ENCODE measurements around the gene PTBP3. TPM values are rescaled to one million over a fixed set of nuclear protein-coding genes. Genes with fewer than 3 reads are reported as not detected.

The PTBP3 gene
- total RNA-seq, 1 experiment from 2014 or later, result 141 TPM

- Histone ChIP-seq H3K4me2 (peak overlapping the region; percentile 82), H3F3A (ENCODE audit: insufficient read depth, low read depth) (peaks cover 58% of the 10 kb centered on the region), H3K9me2 (ENCODE audit: insufficient read depth) (no peaks in the 10 kb centered on the region), H3K36me3 (ENCODE audit: low read depth) (peaks cover 8% of the 10 kb centered on the region; the same call in 1 of the 2 replicates), H3K79me2 (ENCODE audit: low read depth) (peaks cover 74% of the 10 kb centered on the region), H2AFZ (no peak overlapping the region), H4K20me1 (ENCODE audit: insufficient read depth) (no peaks in the 10 kb centered on the region), H3K4me1 (replicated peaks; ENCODE audit: insufficient read depth) (peaks cover 89% of the 10 kb centered on the region), H3K27me3 (ENCODE audit: insufficient read depth, low read depth) (no peaks in the 10 kb centered on the region), H3K4me3 (peak overlapping the region; percentile 44; the same call in 1 of the 2 replicates), H3K9me3 (ENCODE audit: insufficient read depth, low read depth) (no peaks in the 10 kb centered on the region), H3K27ac (peak overlapping the region; percentile 98)
- DNase-seq, result peak; percentile 65 to 82
- ChIA-PET POLR2A (ENCODE audit: unreplicated experiment) (no interaction called here), CTCF (interaction anchor here (0.6 kb wide), 1 partner anchor 435 kb away, joined by 8 read pairs; no protein-coding TSS in a partner anchor)
- BruUV-seq (replicated peaks), result no TSS peak
- TF ChIP-seq CTCF (conservative IDR thresholded peaks at IDR 0.05) (no peak), EZH2 (IDR thresholded peaks at IDR 0.05; ENCODE audit: low read depth) (no peak)
- intact Hi-C loops (cut with micrococcal nuclease; ENCODE audit: unreplicated experiment), result loop anchor here (5.0 kb wide), 1 partner anchor 53 kb away; no protein-coding TSS in a partner anchor
These were observed 164.1 kb downstream of the PTBP3 start for GRCh38 chr9:112169368-112169767.

GRCh38 chr9:112168197-112168596, 165.2 kb downstream of the PTBP3 start:
- TF ChIP-seq CTCF (conservative IDR thresholded peaks at IDR 0.05) (no peak), EZH2 (IDR thresholded peaks at IDR 0.05; ENCODE audit: low read depth) (no peak)
- H3K9me3 ChIP-seq (ENCODE audit: insufficient read depth, low read depth), result no peaks in the 10 kb centered on the region
- H3K4me3 ChIP-seq, result peak overlapping the region; percentile 44; the same call in 1 of the 2 replicates
- intact Hi-C loops (cut with micrococcal nuclease; ENCODE audit: unreplicated experiment), result loop anchor here (5.0 kb wide), 1 partner anchor 54 kb away; no protein-coding TSS in a partner anchor
- H3K36me3 ChIP-seq (ENCODE audit: low read depth), result peaks cover 8% of the 10 kb centered on the region; the same call in 1 of the 2 replicates
- no TSS peak for BruUV-seq (replicated peaks)
- ChIA-PET POLR2A (ENCODE audit: unreplicated experiment) (interaction anchor here (0.5 kb wide), 1 partner anchor 13 kb away, joined by 7 read pairs; no protein-coding TSS in a partner anchor), CTCF (interaction anchor here (0.6 to 0.8 kb wide), 2 partner anchors 70 to 211 kb away, joined by 4 to 6 read pairs; no protein-coding TSS in a partner anchor)
- H3K27me3 ChIP-seq (ENCODE audit: insufficient read depth, low read depth), result no peaks in the 10 kb centered on the region
- peak in 1 of 2 experiments; percentile 62 for DNase-seq
- H2AFZ ChIP-seq, result no peak overlapping the region
- H3K4me1 ChIP-seq (replicated peaks; ENCODE audit: insufficient read depth), result peaks cover 77% of the 10 kb centered on the region
- H3F3A ChIP-seq (ENCODE audit: insufficient read depth, low read depth), result peaks cover 53% of the 10 kb centered on the region
- H4K20me1 ChIP-seq (ENCODE audit: insufficient read depth), result no peaks in the 10 kb centered on the region
- H3K9me2 ChIP-seq (ENCODE audit: insufficient read depth), result no peaks in the 10 kb centered on the region
- peak overlapping the region; percentile 82 for H3K4me2 ChIP-seq
- H3K79me2 ChIP-seq (ENCODE audit: low read depth), result peaks cover 72% of the 10 kb centered on the region
- peak overlapping the region; percentile 98 for H3K27ac ChIP-seq

Other genes starting within 250 kb of the PTBP3 start
- 16.5 and 23.2 TPM in 2 replicates for gene SUSD1, start 158.3 kb downstream of the PTBP3 start, total RNA-seq (2021)
- 51.9 and 60.6 TPM in 2 replicates for gene HSDL2, start 46.5 kb upstream of the PTBP3 start, total RNA-seq (2021)
- 19.5 and 19.8 TPM in 2 replicates for gene KIAA1958, start 153.2 kb upstream of the PTBP3 start, total RNA-seq (2021)